Brain pericyte (primary cell): Measurements from ENCODE around the gene GREB1L.
"Not testable (repeated sequence)": the region's sequence is repeated elsewhere in the genome, so short reads cannot be mapped to it uniquely, and the experiment has no call there.

Experiments
- DNase-seq: peaks from one replicate; pipeline ENCODE4 v3.0.0-alpha.2; 2012; ENCODE audit warnings: low read depth, low spot score

Gene GREB1L

GRCh38 chr18:21262979-21263378, 20.9 kb downstream of the GREB1L start:
- DNase-seq = no peak

- no peak for DNase-seq
These were observed 22.6 kb downstream of the GREB1L start for GRCh38 chr18:21264651-21265050.

- DNase-seq = no peak
These were observed 24.1 kb downstream of the GREB1L start for GRCh38 chr18:21265971-21266673.

GRCh38 chr18:21267400-21267799, 25.4 kb downstream of the GREB1L start:
- no peak for DNase-seq

GRCh38 chr18:21269349-21269748, 27.3 kb downstream of the GREB1L start:
- no peak for DNase-seq

- DNase-seq = no peak
These were observed 28.4 kb downstream of the GREB1L start for GRCh38 chr18:21270453-21270852.

GRCh38 chr18:21272016-21272579, 30.1 kb downstream of the GREB1L start:
- no peak for DNase-seq

- no peak for DNase-seq
These were observed 31.5 kb downstream of the GREB1L start for GRCh38 chr18:21273568-21273967.

- no peak for DNase-seq
These were observed 33.6 kb downstream of the GREB1L start for GRCh38 chr18:21275645-21276044.

- no peak for DNase-seq
These were observed 35.5 kb downstream of the GREB1L start for GRCh38 chr18:21277578-21277977.

- DNase-seq = not testable (repeated sequence)
These were observed 36.2 kb downstream of the GREB1L start for GRCh38 chr18:21278218-21278617.

GRCh38 chr18:21281603-21282002, 39.6 kb downstream of the GREB1L start:
- no peak for DNase-seq

- no peak for DNase-seq
These were observed 42.5 kb downstream of the GREB1L start for GRCh38 chr18:21284540-21284939.

- no peak for DNase-seq
These were observed 47.8 kb downstream of the GREB1L start for GRCh38 chr18:21289827-21290226.

- no peak for DNase-seq
These were observed 49.1 kb downstream of the GREB1L start for GRCh38 chr18:21291106-21291505.

- no peak for DNase-seq
These were observed 51.4 kb downstream of the GREB1L start for GRCh38 chr18:21293479-21293878.

- no peak for DNase-seq
These were observed 53.1 kb downstream of the GREB1L start for GRCh38 chr18:21295101-21295500.

GRCh38 chr18:21296045-21296444, 54.0 kb downstream of the GREB1L start:
- DNase-seq = no peak

- no peak for DNase-seq
These were observed 56.3 kb downstream of the GREB1L start for GRCh38 chr18:21298351-21298750.

- DNase-seq = no peak
These were observed 58.2 kb downstream of the GREB1L start for GRCh38 chr18:21300035-21300907.

GRCh38 chr18:21300908-21301200, 58.8 kb downstream of the GREB1L start:
- no peak for DNase-seq

- DNase-seq = no peak
These were observed 61.4 kb downstream of the GREB1L start for GRCh38 chr18:21303445-21303844.

- no peak for DNase-seq
These were observed 61.9 kb downstream of the GREB1L start for GRCh38 chr18:21303895-21304294.
